Measurements from ENCODE around the gene ZSCAN1.

Gene ZSCAN1

GRCh38 chr19:58096884-58097283, 63.1 kb downstream of the ZSCAN1 start:
- no peak for DNase-seq (ENCODE audit: extremely low spot score)
- ChIA-PET CTCF (no interaction called here), POLR2A (no interaction called here)
- TF ChIP-seq CTCF (IDR thresholded peaks at IDR 0.05; ENCODE audit: control extremely low read depth, extremely low read depth, low read depth, missing control alignments) = no peak

- DNase-seq (ENCODE audit: extremely low spot score) = no peak
- ChIA-PET POLR2A (no interaction called here), CTCF (no interaction called here)
- no peak for TF ChIP-seq CTCF (IDR thresholded peaks at IDR 0.05; ENCODE audit: control extremely low read depth, extremely low read depth, low read depth, missing control alignments)
Observed at GRCh38 chr19:58097349-58097748, 63.5 kb downstream of the ZSCAN1 start.

GRCh38 chr19:58097781-58098681, 64.2 kb downstream of the ZSCAN1 start, which contains the start of gene ZSCAN18:
Gene ZSCAN18 (minus strand): TSS chr19:58098231. CDS start chr19:58090267, 7,964 bp downstream.
- TF ChIP-seq CTCF (IDR thresholded peaks at IDR 0.05; ENCODE audit: control extremely low read depth, extremely low read depth, low read depth, missing control alignments) = no peak
- peak; percentile 91 for DNase-seq (ENCODE audit: extremely low spot score)
- ChIA-PET CTCF (no interaction called here), POLR2A (no interaction called here)

- no peak for DNase-seq (ENCODE audit: extremely low spot score)
- CTCF ChIA-PET = no interaction called here
- TF ChIP-seq CTCF (IDR thresholded peaks at IDR 0.05; ENCODE audit: control extremely low read depth, extremely low read depth, low read depth, missing control alignments) = no peak
- POLR2A ChIA-PET = no interaction called here
Observed at GRCh38 chr19:58098682-58098998, 64.8 kb downstream of the ZSCAN1 start.

Data from GM10248 (cell line).